K562 (cell line): ENCODE data around the gene DAB1. TPM values are rescaled to one million over a fixed set of nuclear protein-coding genes. Genes with fewer than 3 reads are reported as not detected.

ENCODE experiments used
- ATAC-seq: fragments of 200-7000 bp; cut with Tn5 transposase; 3 replicates; pipeline ENCODE4 v1.9.1; 2020; ENCODE audit warnings: moderate library complexity
- BruUV-seq: library from RNA; stranded (reverse); fragments of 400-500 nt; replicated peaks from 2 replicates; lab custom pipeline; 2021; lab: Mats Ljungman, UMichigan
- CTCF ChIA-PET: fragments of 300-600 bp; formaldehyde crosslinking; extraction: SDS; loops from one replicate; lab custom pipeline; 2021; ENCODE audit warnings: low intra/inter-chr PET ratio; lab: Yijun Ruan, JAX
- POLR2A ChIA-PET: fragments of 300-600, 350-650 bp; sonication (Branson Sonifier 250); formaldehyde crosslinking; extraction: SDS; loops from one replicate; lab custom pipeline; 2021; ENCODE audit warnings: antibody characterized with exemption, inconsistent platforms; lab: Yijun Ruan, JAX
- DNase-seq, 4 experiments: peaks; one replicate each; pipeline versions ENCODE4 v3.0.0 to v3.0.0-alpha.2; 2011 to 2018; ENCODE audit warnings: low spot score in 3 of 4, mixed read lengths in 3 of 4; ENCODE audit errors: extremely low read depth in 1 of 4
- FAIRE-seq: peaks from 2 replicates; lab custom pipeline; 2011; peaks lifted over from hg19 to GRCh38; lab: Jason Lieb, UNC
- H2AFZ ChIP-seq: 2 replicates; pipeline ENCODE4 v1.6.0; 2011; ENCODE audit warnings: low read depth, low read length, control low read depth, inconsistent platforms
- H3K27ac ChIP-seq: fragments of 200-600 bp; 3 replicates; pipeline ENCODE4 v1.8.0; 2011; ENCODE audit warnings: low read depth, mild to moderate bottlenecking, control low read depth, inconsistent platforms, low read length, moderate library complexity, mixed read lengths; ENCODE audit errors: extremely low read depth
- H3K27me3 ChIP-seq, 2 experiments: fragments of 300-600 bp in 1 of 2; 2 replicates in 1 of 2; 3 replicates in 1 of 2; pipeline versions ENCODE4 v1.6.0 to v1.8.0; 2011; ENCODE audit warnings: inconsistent platforms in 2 of 2, low read length in 2 of 2, mild to moderate bottlenecking in 1 of 2, mixed read lengths in 1 of 2, moderate library complexity in 1 of 2; ENCODE audit not compliant: control insufficient read depth in 2 of 2, insufficient read depth in 2 of 2
- H3K36me3 ChIP-seq: fragments of 300-600 bp; 3 replicates; pipeline ENCODE4 v1.8.0; 2011; ENCODE audit warnings: mild to moderate bottlenecking, low read length, inconsistent platforms; ENCODE audit not compliant: control insufficient read depth, insufficient read depth
- H3K4me1 ChIP-seq, 2 experiments: fragments of 200-600 bp in 1 of 2; replicated peaks in 1 of 2; 2 replicates in 1 of 2; 3 replicates in 1 of 2; pipeline versions ENCODE4 v1.5.1 to v1.8.0; 2011; ENCODE audit warnings: inconsistent platforms in 2 of 2, low read length in 2 of 2, mild to moderate bottlenecking in 1 of 2, mixed read lengths in 1 of 2, moderate library complexity in 1 of 2; ENCODE audit not compliant: control insufficient read depth in 2 of 2, insufficient read depth in 2 of 2
- H3K4me2 ChIP-seq: 2 replicates; pipeline ENCODE4 v1.6.1; 2011; ENCODE audit warnings: low read length, control low read depth, inconsistent platforms, mixed read lengths; ENCODE audit not compliant: insufficient read depth
- H3K4me3 ChIP-seq: fragments of 200-600 bp; sonication (generic), shearing (Covaris generic); 2 replicates; pipeline ENCODE4 v1.5.1; 2016; ENCODE audit warnings: control low read depth, inconsistent platforms
- H3K79me2 ChIP-seq: fragments of 200-600 bp; 3 replicates; pipeline ENCODE4 v1.8.0; 2011; ENCODE audit warnings: low read length, inconsistent platforms; ENCODE audit not compliant: control insufficient read depth, insufficient read depth
- H3K9ac ChIP-seq, 2 experiments: 2 replicates each; pipeline versions ENCODE4 v1.6.0 to v1.6.1; 2011; ENCODE audit warnings: low read depth in 2 of 2, low read length in 2 of 2, control low read depth in 1 of 2, inconsistent platforms in 1 of 2, mild to moderate bottlenecking in 1 of 2, mixed read lengths in 1 of 2; ENCODE audit not compliant: insufficient read depth in 1 of 2
- H3K9me1 ChIP-seq: one replicate; pipeline ENCODE4 v1.6.0; 2011; ENCODE audit warnings: inconsistent platforms, mild to moderate bottlenecking, low read length, moderate library complexity; ENCODE audit not compliant: control insufficient read depth, insufficient read depth
- H3K9me3 ChIP-seq: replicated peaks from 2 replicates; pipeline ENCODE4 v1.5.1; 2011; ENCODE audit warnings: low read depth, low read length, inconsistent platforms; ENCODE audit not compliant: control insufficient read depth, insufficient read depth
- H4K20me1 ChIP-seq: replicated peaks from 2 replicates; pipeline ENCODE4 v1.6.1; 2011; ENCODE audit warnings: low read length, inconsistent platforms, mixed read lengths; ENCODE audit not compliant: control insufficient read depth, insufficient read depth
- CTCF ChIP-seq, 3 experiments: IDR thresholded peaks in 2 of 3; conservative IDR thresholded peaks in 1 of 3; 2 replicates each; pipeline ENCODE4 v1.5.1; 2011 to 2012; ENCODE audit warnings: low read length in 3 of 3, mild to moderate bottlenecking in 3 of 3, control low read depth in 2 of 3, improper control_type of control experiment in 1 of 3, inconsistent platforms in 1 of 3, low read depth in 1 of 3, mixed read lengths in 1 of 3, moderate library complexity in 1 of 3; ENCODE audit not compliant: insufficient read depth in 2 of 3
- E2F5 ChIP-seq: sonication (generic); formaldehyde crosslinking; IDR thresholded peaks from 2 replicates; pipeline ENCODE4 v1.8.0; 2022; ENCODE audit warnings: mild to moderate bottlenecking, missing genetic modification reagents
- EP300 ChIP-seq: IDR thresholded peaks from 2 replicates; pipeline ENCODE4 v1.6.1; 2012; ENCODE audit warnings: low read length, improper control_type of control experiment
- HDAC2 ChIP-seq: fragments of 450-650 bp; IDR thresholded peaks from 2 replicates; pipeline ENCODE4 v1.6.1; 2016; ENCODE audit warnings: mild to moderate bottlenecking
- KAT7 ChIP-seq: sonication (generic); formaldehyde crosslinking; IDR thresholded peaks from 2 replicates; pipeline ENCODE4 v1.8.0; 2022; ENCODE audit warnings: missing genetic modification reagents, mild to moderate bottlenecking, borderline replicate concordance
- ZBTB2 ChIP-seq: fragments of 450-650 bp; IDR thresholded peaks from 2 replicates; pipeline ENCODE4 v1.6.1; 2016; ENCODE audit warnings: antibody characterized with exemption
- ZNF592 ChIP-seq: fragments of 450-650 bp; IDR thresholded peaks from 2 replicates; pipeline ENCODE4 v1.6.1; 2017; ENCODE audit warnings: antibody characterized with exemption, mild to moderate bottlenecking
- whole genome bisulfite sequencing: fragments of 100-300 bp; shearing (Covaris generic); methylation state at CpG from one replicate; pipeline ENCODE4 v1.1.6; 2016; ENCODE audit warnings: low coverage, mixed read lengths; ENCODE audit not compliant: insufficient coverage; ENCODE audit errors: missing lambda C conversion rate; 5-methylcytosine and 5-hydroxymethylcytosine counted together
- in situ Hi-C: fragments of 300-500 bp; cut with MboI; formaldehyde crosslinking; loops from 4 replicates; pipeline ENCODE4 v1.15.0; 2018; ENCODE audit warnings: inconsistent platforms, mixed read lengths
- intact Hi-C: fragments of 100-400 bp; cut with micrococcal nuclease; formaldehyde crosslinking; loops from 2 replicates; pipeline ENCODE4 v1.14.2; 2022
- polyA plus RNA-seq, 8 experiments: library from polyadenylated mRNA; depleted of rRNA in 4 of 8; stranded (reverse) in 5 of 8; unstranded in 3 of 8; fragments of >200 nt; fragmentation: Nextera tagmentation in 2 of 8; fragmentation: Illumina TruSeq in 1 of 8; extraction: Ambion mirVana in 2 of 8; extraction: Trizol in 1 of 8; gene quantifications; 2 replicates each; pipeline versions ENCODE4 v1.2.1 to v1.2.3, GENCODE V29; 2011 to 2014; ENCODE audit warnings: inconsistent platforms in 1 of 8, missing spikeins in 1 of 8
- total RNA-seq, 7 experiments: library from RNA; depleted of rRNA in 6 of 7; stranded (reverse); fragments of >200 nt in 6 of 7; fragmentation: Illumina TruSeq in 2 of 7; extraction: Trizol in 2 of 7; gene quantifications; 2 replicates each; pipeline versions ENCODE4 v1.2.1 to v1.2.3, GENCODE V29; 2011 to 2021; ENCODE audit warnings: low replicate concordance in 1 of 7

DAB1 gene
- total and polyA plus RNA-seq, 9 of the 15 experiments (the other 6 are each of a cell fraction or from before 2014, with no cell fraction given), result not detected

- Histone ChIP-seq H2AFZ (no peak overlapping the region), H3K27ac (no peak overlapping the region), H3K4me3 (no peak overlapping the region), H3K36me3 (no peaks in the 10 kb centered on the region), H3K79me2 (no peaks in the 10 kb centered on the region), H3K9ac (no peak overlapping the region), H3K4me1 (no peaks in the 10 kb centered on the region), H3K27me3 (peaks cover 5 to 7% of the 10 kb centered on the region in 2 experiments; a peak in 3 of 5 replicates), H3K9me3 (no peaks in the 10 kb centered on the region), H3K4me2 (no peak overlapping the region), H3K9me1 (no peaks in the 10 kb centered on the region), H4K20me1 (no peaks in the 10 kb centered on the region)
- ATAC-seq, result no peak
- ChIA-PET CTCF (no interaction called here), POLR2A (no interaction called here)
- TF ChIP-seq HDAC2, result no peak
- in situ Hi-C loops, result no loop called here
- DNase-seq, result no peak
- WGBS, result 0% methylated on average over 1 of the region's 1 CpG
- BruUV-seq, result no TSS peak
- no peak for FAIRE-seq
- intact Hi-C loops, result no loop called here
Measured at GRCh38 chr1:57165546-57165945, 258.3 kb downstream of the DAB1 start.

GRCh38 chr1:57164584-57164983 is 259.3 kb downstream of the DAB1 start:
- FAIRE-seq, result no peak
- no TSS peak for BruUV-seq
- in situ Hi-C loops, result no loop called here
- TF ChIP-seq ZNF592 (no peak), EP300 (no peak), KAT7 (no peak), ZBTB2 (no peak), E2F5 (CRISPR knock-in tag) (no peak), CTCF (IDR thresholded peaks at IDR 0.05 in 2 of 3, conservative IDR thresholded peaks at IDR 0.05 in 1 of 3; ENCODE audit: insufficient read depth in 2 of 3, low read depth in 1 of 3, low read length in 3 of 3) (no peak)

More at GRCh38 chr1:57164584-57164983, 259.3 kb downstream of the DAB1 start:
- Histone ChIP-seq H3K4me2 (no peak overlapping the region), H3K36me3 (no peaks in the 10 kb centered on the region), H3K79me2 (no peaks in the 10 kb centered on the region), H3K27ac (no peak overlapping the region), H4K20me1 (no peaks in the 10 kb centered on the region), H3K9me3 (no peaks in the 10 kb centered on the region), H3K9me1 (no peaks in the 10 kb centered on the region), H3K4me1 (no peaks in the 10 kb centered on the region), H3K27me3 (peaks cover 5 to 7% of the 10 kb centered on the region in 2 experiments; a peak in 3 of 5 replicates), H3K9ac (no peak overlapping the region), H2AFZ (no peak overlapping the region), H3K4me3 (no peak overlapping the region)
- ATAC-seq, result no peak
- CTCF ChIA-PET, result no interaction called here
- DNase-seq, result no peak
- POLR2A ChIA-PET, result no interaction called here
- intact Hi-C loops, result no loop called here
- WGBS, result 0% methylated on average over 1 of the region's 1 CpG
